ENCODE measurements around the gene GPR137. TPM values are rescaled to one million over a fixed set of nuclear protein-coding genes. Genes with fewer than 3 reads are reported as not detected.

Gene GPR137
- polyA plus RNA-seq, 2 of the 4 experiments (the other 2 are of a cell fraction), result 11.0 to 37.4 TPM

GRCh38 chr11:64296830-64297698 is 11.4 kb downstream of the GPR137 start:
- ChIA-PET POLR2A (no interaction called here), CTCF (interaction anchor here (0.6 to 2.5 kb wide), 7 partner anchors 19 to 59 kb away, joined by 3 to 7 read pairs (median 5); partner anchors contain the start of gene PLCB3)
- TF ChIP-seq PBX3 (IDR thresholded peaks at IDR 0.05) (no peak), POLR2A (IDR thresholded peaks at IDR 0.05; ENCODE audit: low read length) (no peak), MAZ (IDR thresholded peaks at IDR 0.05; ENCODE audit: borderline replicate concordance, low read depth, low read length) (no peak), EHMT2 (IDR thresholded peaks at IDR 0.05; ENCODE audit: low read depth) (no peak), HEYL (CRISPR knock-in tag; IDR thresholded peaks at IDR 0.05) (no peak), ESRRA (IDR thresholded peaks at IDR 0.05; ENCODE audit: borderline replicate concordance, low read length) (no peak), FOSL2 (IDR thresholded peaks at IDR 0.05) (no peak), FOSL2 (CRISPR knock-in tag; IDR thresholded peaks at IDR 0.05) (no peak), REST (IDR thresholded peaks at IDR 0.05) (no peak), ELK1 (IDR thresholded peaks at IDR 0.05; ENCODE audit: low read depth, low read length) (no peak), HOXA7 (CRISPR knock-in tag; IDR thresholded peaks at IDR 0.05) (no peak), BCL3 (IDR thresholded peaks at IDR 0.05) (no peak)
- Histone ChIP-seq H3K9me3 (no peaks in the 10 kb centered on the region), H3K27ac (no peak overlapping the region), H3K4me1 (peaks cover 5% of the 10 kb centered on the region; the same call in 2 of the 3 replicates), H3K4me3 (no peak overlapping the region), H3K4me2 (no peak overlapping the region)
- ATAC-seq (no peak), DNase-seq (ENCODE audit: low read depth in 1 of 2, low spot score in 1 of 2) (no peak), FAIRE-seq (no peak)
- 75% methylated on average over 30 of the region's 34 CpGs for WGBS (ENCODE audit: missing lambda C conversion rate)

- FAIRE-seq (no peak), DNase-seq (ENCODE audit: low read depth in 1 of 2, low spot score in 1 of 2) (no peak), ATAC-seq (no peak)
- TF ChIP-seq MAZ (IDR thresholded peaks at IDR 0.05; ENCODE audit: borderline replicate concordance, low read depth, low read length) (no peak), CEBPB (IDR thresholded peaks at IDR 0.05) (no peak), E2F6 (IDR thresholded peaks at IDR 0.05; ENCODE audit: borderline replicate concordance, low read depth) (no peak), ZC3H11A (IDR thresholded peaks at IDR 0.05) (no peak), HOXA7 (CRISPR knock-in tag; IDR thresholded peaks at IDR 0.05) (no peak), CBX2 (IDR thresholded peaks at IDR 0.05; ENCODE audit: borderline replicate concordance, low read depth) (no peak), RFX5 (IDR thresholded peaks at IDR 0.05) (no peak), CHD2 (IDR thresholded peaks at IDR 0.05; ENCODE audit: low read length, partially characterized antibody) (no peak), CHD4 (IDR thresholded peaks at IDR 0.05; ENCODE audit: borderline replicate concordance) (no peak), PBX3 (IDR thresholded peaks at IDR 0.05) (no peak), NPAS2 (CRISPR knock-in tag; IDR thresholded peaks at IDR 0.05; ENCODE audit: borderline replicate concordance) (no peak), SREBF2 (IDR thresholded peaks at IDR 0.05) (no peak), ATOH8 (CRISPR knock-in tag; IDR thresholded peaks at IDR 0.05; ENCODE audit: low read depth) (no peak)
- CTCF ChIA-PET, result interaction anchor here (0.6 to 2.5 kb wide), 5 partner anchors 10 to 47 kb away, joined by 3 to 7 read pairs (median 5); partner anchors contain the start of gene PLCB3
- Histone ChIP-seq H3K27ac (no peak overlapping the region), H3K4me2 (no peak overlapping the region), H3K4me1 (peaks cover 5% of the 10 kb centered on the region; the same call in 2 of the 3 replicates), H3K9me3 (no peaks in the 10 kb centered on the region), H3K4me3 (no peak overlapping the region)
- POLR2A ChIA-PET, result no interaction called here
- WGBS (ENCODE audit: missing lambda C conversion rate), result 86% methylated on average over 18 of the region's 18 CpGs
These were observed 12.2 kb downstream of the GPR137 start for GRCh38 chr11:64297699-64298358.

All from A549 (cell line).